HG03139 (cell line): ENCODE results near the gene ESR1.

Source experiments
- ATAC-seq: cut with Tn5 transposase; IDR thresholded peaks from one replicate; pipeline ENCODE4 v1.9.1; 2021; ENCODE audit not compliant: unreplicated experiment

Gene ESR1

GRCh38 chr6:152089992-152090391, 282.5 kb downstream of the ESR1 start:
- no peak for ATAC-seq

GRCh38 chr6:152091201-152091600, 283.7 kb downstream of the ESR1 start:
- ATAC-seq, result no peak

DNA sequence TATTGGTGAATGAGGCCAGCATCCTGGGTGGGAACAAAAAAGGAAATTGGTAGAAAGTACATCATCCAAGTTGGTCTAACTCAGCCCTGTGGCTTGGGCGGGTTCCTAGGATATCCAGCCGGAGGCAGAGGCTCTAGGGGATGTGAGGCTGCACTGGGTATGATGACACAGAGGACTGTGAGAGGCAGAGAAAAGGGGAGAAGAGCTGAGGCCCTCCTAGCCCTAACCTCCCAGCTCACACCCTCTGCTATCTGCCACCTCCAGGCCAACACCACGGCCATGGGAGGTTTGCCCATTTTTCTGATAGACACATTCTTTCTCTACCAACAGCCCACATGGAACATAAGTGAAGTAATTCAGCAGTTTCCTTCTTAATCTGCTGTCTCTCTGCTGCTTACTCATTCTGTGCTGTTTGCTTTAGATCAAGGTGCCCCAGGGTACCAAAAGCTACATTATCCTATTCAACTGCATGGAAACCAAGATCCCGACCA, 284.4 kb downstream of the ESR1 start:
- no peak for ATAC-seq

GRCh38 chr6:152093711-152094110, 286.2 kb downstream of the ESR1 start:
- no peak for ATAC-seq

DNA sequence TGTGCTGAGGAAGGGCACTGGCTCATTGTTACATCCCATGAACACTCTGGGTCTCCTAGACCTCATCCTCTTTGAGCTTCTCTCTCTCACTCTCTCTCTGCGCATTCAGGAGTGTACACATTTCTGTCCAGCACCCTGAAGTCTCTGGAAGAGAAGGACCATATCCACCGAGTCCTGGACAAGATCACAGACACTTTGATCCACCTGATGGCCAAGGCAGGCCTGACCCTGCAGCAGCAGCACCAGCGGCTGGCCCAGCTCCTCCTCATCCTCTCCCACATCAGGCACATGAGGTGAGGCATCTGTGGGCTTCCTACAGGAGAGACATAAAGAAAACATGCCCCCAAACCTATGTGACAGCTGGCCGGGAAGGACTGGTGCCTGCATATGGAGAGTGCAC, 286.8 kb downstream of the ESR1 start:
- no peak for ATAC-seq

DNA sequence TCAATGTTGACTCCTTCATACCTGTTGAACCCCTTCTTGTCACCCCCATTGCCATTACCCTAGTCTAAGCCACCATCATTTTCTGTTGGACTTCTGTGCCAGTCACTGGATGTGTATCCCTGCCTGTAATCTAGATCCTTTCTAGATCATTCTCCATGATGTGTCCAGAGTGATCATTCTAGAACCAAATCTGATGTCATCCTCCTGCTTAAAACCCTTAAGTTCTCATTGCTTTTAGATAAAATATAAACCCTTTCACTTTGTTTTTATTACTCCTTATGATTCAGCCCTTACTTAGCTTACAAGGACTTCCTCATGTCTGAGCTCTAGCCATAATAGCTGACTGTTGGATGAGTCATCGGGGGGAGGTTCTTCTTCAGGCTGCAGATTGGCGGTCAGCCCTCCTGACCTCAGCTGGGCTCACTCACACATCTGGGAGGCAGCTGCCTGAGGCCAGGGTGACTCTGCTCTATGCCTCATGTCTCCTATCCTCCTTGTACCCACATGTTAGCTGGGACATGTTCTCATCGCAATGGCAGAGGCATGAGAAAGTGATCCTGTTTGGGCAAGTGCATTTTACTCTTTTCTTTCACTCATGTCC, 287.6 kb downstream of the ESR1 start:
- no peak for ATAC-seq

GRCh38 chr6:152096863-152097496, 289.5 kb downstream of the ESR1 start:
- no peak for ATAC-seq

DNA sequence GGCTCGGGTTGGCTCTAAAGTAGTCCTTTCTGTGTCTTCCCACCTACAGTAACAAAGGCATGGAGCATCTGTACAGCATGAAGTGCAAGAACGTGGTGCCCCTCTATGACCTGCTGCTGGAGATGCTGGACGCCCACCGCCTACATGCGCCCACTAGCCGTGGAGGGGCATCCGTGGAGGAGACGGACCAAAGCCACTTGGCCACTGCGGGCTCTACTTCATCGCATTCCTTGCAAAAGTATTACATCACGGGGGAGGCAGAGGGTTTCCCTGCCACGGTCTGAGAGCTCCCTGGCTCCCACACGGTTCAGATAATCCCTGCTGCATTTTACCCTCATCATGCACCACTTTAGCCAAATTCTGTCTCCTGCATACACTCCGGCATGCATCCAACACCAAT, 291.2 kb downstream of the ESR1 start:
- no peak for ATAC-seq

DNA sequence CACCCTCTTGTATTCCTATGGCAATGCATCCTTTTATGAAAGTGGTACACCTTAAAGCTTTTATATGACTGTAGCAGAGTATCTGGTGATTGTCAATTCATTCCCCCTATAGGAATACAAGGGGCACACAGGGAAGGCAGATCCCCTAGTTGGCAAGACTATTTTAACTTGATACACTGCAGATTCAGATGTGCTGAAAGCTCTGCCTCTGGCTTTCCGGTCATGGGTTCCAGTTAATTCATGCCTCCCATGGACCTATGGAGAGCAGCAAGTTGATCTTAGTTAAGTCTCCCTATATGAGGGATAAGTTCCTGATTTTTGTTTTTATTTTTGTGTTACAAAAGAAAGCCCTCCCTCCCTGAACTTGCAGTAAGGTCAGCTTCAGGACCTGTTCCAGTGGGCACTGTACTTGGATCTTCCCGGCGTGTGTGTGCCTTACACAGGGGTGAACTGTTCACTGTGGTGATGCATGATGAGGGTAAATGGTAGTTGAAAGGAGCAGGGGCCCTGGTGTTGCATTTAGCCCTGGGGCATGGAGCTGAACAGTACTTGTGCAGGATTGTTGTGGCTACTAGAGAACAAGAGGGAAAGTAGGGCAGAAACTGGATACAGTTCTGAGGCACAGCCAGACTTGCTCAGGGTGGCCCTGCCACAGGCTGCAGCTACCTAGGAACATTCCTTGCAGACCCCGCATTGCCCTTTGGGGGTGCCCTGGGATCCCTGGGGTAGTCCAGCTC, 292.1 kb downstream of the ESR1 start:
- no peak for ATAC-seq

- ATAC-seq, result no peak
Measured at GRCh38 chr6:152100183-152100618, 292.7 kb downstream of the ESR1 start.

DNA sequence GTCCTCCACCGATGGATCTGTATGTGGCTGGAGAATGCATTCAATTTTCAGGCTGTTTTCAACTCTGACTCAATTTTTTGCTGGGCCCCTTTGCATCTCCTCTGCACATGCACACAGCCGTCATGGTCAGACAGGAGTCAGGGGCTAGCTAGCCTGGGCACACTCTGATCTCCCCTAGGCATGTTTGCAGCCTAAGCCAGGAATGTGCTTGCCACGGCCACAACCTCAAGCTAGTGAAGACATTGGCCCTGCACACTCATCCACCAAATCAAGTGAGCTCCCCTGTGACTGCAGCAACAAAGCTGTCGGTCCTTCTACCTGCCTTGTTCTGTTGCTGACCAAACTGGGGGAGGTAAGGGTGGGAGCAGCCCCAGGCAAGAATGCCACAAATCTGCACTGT, 300.5 kb downstream of the ESR1 start:
- ATAC-seq, result no peak

DNA sequence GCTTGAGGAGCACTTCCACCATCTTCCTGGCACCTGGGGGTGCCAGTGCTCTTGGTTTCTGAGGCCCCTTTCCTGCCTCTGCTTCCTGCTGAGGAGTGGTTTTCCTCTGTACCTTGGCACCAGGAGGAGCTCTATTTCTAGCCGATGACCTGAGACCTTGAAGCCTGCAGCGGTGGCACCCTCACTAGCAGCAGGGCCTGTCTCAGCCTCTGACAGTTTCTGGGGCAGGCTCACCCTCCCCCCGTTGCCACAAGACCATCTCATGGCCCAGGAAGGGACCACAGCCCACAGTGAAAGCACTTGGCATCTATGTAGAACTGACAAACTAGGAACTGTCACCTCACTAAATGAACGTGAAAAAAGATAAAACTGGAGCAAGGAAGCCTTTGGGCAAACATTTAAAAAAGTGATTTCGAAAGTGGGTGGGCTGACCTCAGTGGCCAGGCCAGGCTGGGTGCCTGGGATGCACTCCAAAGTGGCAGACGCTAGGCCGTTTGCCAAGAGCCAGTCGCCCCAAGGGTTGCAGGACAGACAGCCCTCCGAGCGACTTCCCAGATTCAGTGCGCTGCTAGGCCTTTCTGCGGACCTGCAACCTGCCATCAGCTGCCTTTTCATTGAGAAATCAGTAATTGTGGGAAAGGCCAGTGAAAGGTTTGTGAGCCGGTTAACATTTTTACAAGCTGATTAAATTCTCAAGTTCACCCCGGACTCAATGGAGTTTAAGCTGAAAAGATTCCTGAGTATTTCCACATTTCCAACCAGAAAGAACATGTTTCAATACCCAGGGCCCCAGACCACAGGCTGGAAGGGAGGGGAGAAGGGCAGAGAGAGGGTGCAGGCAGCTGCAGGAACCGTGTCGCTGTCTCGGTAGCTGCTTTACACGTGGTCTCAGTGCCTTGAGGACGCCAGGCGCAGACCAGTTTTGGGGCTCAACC, 303.7 kb downstream of the ESR1 start:
- no peak for ATAC-seq

DNA sequence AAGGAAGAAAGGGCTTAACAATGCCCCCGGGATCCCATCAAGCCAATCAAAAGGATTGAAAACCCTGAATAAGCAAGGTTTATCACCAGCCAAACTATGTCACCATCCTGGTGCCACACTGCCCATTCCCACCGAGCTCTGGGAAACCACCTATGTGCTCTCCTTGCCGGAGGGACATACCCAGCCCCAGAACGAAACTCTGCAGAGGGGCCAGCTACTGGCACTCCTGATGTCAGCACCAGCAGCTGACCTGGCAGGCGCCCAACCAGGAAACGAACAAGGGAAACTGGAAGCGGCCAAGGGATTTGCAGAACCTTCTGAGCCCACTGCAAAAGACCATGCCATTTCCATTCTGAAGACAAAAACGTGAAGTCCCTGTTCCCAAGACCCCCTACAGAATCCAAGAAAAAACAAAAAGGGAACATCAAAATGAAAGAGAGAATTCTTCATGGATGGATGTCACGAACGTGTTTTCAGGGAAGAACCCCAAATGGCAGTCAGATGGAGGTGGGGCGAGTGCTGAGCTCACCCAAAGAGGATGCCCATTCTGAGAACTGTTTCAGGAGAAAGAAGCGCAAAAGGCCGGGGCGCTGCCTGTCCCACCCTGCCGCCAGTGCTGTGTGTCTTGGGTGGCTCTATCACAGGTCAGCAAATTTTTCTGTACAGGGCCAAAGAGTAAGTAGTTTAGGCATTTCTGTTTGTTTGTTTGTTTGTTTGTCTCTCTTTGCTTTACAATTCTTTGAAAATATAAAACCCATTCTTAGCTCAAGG, 305.2 kb downstream of the ESR1 start:
- no peak for ATAC-seq

DNA sequence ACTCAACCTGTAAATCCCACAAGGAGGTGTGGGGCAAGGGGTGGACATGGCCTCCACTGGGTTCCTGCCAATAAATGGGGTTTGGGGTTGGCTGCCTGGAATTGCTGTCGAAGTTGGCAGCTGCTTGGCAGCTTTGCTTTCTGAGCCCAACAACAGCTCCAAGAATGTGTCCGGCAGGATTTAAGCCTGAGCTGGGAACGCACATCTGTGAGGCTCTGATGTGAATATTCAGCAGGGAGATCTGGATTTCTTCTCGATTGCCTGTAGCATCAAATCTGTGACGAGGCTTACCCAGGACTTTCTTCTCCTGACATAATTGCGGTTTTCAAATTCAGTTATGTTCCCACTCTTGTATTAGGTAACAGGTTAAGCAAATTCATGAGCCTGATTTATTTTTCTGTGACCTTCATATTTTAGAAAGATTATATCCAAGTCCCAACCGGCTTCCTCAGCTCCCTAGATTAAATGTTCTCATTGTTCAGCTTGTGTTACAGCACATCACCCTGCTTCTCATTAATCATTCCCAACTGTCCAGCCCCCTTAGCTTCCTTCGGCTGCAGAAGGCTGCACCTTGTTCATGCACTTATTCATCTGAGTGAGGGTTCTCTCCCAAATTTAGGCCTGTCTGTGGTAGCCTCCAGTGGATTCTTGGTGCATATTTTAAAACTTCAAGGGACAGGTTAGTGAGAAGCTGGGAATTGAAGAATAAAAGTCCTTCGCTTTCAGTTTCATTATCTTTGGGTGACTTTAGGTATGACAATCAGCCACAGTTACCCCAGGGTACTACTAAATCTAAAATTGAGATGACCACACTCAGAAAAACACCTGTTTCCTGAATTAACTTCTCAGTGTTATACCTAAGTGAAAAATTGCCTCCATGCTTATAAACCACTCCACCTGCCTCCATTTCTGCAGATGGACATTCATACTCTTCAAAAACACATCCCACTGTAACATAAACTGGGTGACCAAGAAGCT, 310.0 kb downstream of the ESR1 start:
- peak; percentile 76 for ATAC-seq

- no peak for ATAC-seq
Measured at GRCh38 chr6:152118224-152118623, 310.7 kb downstream of the ESR1 start.

GRCh38 chr6:152118678-152119077, 311.2 kb downstream of the ESR1 start:
- no peak for ATAC-seq

GRCh38 chr6:152119831-152120230, 312.3 kb downstream of the ESR1 start:
- ATAC-seq, result no peak

DNA sequence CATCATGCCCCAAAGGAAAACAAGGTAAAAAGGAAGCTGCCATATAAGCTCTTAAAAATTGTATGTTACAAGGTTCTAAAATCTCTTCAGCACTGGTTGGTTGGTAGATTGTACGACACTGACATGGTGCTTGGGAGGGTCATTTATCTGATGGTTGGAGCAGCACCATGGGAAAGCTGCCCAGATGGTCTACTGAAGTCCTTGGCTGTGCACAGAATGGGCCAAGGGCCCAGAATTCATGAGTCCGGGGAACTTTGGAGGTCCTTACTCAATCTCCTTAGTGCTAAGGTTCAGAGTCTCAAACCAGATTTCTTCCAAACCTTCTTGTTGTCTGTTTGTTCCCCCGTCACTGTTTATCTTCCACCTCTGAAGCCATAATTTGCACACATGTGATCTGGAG, 314.4 kb downstream of the ESR1 start:
- ATAC-seq, result no peak

DNA sequence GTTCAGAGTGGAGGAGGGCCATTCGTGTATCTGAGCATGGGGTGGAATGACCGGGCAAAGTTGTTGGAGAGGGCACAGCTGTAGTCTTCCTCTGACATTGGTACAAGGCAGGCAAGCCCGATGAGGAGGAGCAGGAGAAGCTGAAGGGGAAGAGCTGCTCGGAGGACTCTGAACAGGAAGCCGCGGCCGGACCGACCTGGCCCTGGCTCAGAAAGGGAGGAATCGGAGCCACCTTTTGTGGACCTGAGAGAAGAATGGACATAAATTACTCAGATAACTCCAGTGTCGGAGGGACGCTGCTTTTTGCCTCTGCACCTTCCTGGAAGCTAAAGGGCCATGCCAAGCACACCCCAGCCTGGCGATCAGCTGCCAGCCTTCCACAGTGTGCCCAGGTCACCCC, 315.0 kb downstream of the ESR1 start:
- ATAC-seq, result no peak
